Endometrium (tissue), 2 donors: ENCODE results near the gene IGSF3.
"Not testable (repeated sequence)": the region's sequence is repeated elsewhere in the genome, so short reads cannot be mapped to it uniquely, and the experiment has no call there.

Experiments used
- FAIRE-seq: peaks from 2 replicates; lab custom pipeline; 2012; peaks lifted over from hg19 to GRCh38; lab: Jason Lieb, UNC
- donor health status: control.
- donor health status: control.

IGSF3 gene

GRCh38 chr1:116574581-116575291, 92.8 kb downstream of the IGSF3 start:
- FAIRE-seq, result peak; percentile 23

GRCh38 chr1:116573431-116574095, 94.0 kb downstream of the IGSF3 start:
- FAIRE-seq, result no peak

GRCh38 chr1:116572771-116573430, 94.6 kb downstream of the IGSF3 start:
- no peak for FAIRE-seq

GRCh38 chr1:116572099-116572498, 95.4 kb downstream of the IGSF3 start:
- no peak for FAIRE-seq

GRCh38 chr1:116571215-116571919, 96.2 kb downstream of the IGSF3 start:
- no peak for FAIRE-seq

GRCh38 chr1:116570358-116571214, 96.9 kb downstream of the IGSF3 start, which contains the start of gene CD58:
Gene CD58 (minus strand): TSS chr1:116571026. CDS start chr1:116570972, 54 bp downstream.
- FAIRE-seq, result no peak

DNA sequence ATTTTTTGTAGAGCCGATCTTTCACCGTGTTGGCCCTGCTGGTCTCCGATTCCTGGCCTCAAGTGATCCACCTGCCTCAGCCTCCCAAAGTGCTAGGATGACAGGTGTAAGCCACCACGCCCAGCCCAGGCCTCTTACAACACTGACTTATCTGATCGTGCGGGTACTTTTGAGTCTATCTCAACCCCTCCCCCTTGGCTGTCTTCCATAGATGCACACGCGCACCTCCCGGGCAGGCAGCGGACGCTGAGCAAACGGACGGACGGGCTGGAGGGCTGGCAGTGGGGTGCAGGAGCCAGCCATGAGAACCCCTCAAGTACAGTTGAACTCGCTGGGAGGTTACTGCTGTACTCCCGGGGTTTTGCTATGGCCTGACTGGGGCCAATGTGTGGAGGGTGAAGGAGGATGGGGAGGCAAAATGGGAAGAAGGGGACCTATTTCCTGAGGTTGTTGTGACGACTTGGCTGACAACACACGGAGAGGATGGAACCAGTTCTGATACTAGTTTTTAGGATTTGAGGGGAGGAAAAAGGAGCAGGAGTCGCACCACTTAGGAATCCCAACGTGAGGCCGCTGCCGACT, 97.7 kb downstream of the IGSF3 start:
- FAIRE-seq, result no peak

DNA sequence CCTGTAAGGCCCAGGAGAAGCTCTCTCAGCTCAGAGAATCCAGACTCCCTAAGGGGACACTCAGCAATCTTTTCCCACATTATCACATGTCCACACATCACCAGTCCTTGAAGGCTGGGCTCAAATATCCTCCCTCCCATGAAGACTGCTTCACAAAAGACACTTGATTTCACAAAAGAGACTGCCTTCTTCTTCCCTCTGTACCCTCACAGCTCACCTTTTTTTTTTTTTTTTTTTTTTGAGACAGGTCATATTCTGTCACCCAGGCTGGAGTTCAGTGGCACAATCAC, 98.2 kb downstream of the IGSF3 start:
- no peak for FAIRE-seq

DNA sequence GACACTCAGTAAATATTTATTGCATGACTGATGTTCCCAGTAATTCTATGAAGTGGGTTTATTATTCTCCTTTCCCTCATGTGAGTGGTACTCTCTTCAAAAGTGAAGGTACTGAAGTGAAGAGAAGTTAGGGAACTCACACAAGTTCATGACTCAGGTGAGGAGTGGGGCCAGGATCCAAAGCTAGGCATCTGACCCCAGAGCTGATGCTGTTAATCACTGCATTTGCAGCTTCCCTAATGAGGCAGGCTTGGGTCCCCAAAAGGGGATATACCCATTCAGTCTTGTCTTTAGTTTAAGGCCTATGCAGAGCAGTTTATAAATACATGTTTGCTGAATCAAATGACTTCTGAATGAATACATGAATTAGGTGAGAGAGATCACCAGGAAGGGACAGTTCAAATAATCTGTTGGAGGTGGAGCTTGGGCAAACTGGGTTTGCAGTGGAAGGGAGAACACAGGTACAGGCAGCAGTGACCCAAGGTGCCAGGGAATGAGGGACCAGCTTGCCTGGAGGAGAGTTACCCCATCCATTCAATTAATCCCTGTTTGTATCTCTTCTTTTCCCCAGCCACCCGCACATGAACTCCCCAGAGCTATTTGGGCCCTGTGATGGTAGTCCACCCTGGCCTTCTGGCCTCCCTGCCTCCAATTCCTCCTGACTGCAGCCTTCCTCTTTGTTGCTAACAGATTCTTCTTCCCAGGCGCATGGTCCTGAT, 98.7 kb downstream of the IGSF3 start:
- FAIRE-seq, result no peak

DNA sequence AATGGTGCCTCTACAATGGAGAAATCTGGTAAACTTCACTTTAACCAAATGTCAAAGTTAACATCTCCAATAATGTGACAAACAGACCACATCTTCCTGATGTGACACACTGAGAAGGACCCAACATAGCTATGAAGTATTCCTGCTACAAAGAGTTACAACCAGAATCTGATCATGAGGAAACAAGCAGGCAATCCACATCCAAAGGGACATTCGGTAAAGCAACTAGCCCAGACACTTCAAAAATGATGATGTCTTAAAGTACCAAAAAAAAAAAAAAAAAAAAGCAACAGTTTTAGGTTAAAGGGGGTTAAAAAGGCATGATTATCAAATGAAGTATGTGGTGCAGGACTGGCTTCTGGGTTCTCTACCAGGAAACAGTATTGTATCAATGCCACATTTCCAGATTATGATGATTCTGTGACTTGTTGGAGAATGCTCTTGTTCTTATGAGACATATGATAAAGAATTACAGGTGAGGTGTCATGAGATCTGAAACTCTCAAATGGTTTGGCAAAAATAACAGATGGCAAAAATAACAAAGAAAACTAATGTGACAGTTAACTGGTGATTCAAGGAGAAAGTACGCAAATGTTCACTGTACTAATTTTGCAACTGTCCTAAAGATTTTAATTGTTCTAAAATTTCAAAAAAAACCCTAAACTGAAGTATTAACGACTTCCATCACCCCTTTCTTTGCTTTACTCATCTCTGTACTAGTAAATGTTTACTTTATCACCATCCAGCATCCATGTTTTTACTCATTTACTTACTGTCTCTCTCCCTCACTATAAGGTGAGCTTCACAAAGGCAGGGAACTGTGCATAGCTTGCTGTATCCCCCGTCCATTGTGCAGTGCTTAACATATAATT, 99.5 kb downstream of the IGSF3 start:
- no peak for FAIRE-seq

GRCh38 chr1:116565222-116565621, 102.3 kb downstream of the IGSF3 start:
- FAIRE-seq, result no peak

DNA sequence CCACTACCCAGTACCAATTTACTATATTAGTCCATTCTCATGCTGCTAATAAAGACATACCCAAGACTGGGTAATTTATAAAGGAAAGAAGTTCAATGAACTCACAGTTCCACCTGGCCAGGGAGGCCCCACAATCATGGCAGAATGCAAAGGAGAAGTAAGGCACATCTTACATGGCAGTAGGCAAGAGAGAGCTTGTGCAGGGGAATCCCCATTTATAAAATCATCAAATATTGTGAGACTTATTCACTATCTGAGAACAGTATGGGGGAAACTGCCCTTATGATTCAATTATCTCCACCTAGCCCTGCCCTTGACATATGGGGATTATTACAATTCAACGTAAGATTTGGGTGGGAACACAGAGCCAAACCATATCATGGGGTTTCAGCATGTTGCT, 103.1 kb downstream of the IGSF3 start:
- FAIRE-seq, result no peak

DNA sequence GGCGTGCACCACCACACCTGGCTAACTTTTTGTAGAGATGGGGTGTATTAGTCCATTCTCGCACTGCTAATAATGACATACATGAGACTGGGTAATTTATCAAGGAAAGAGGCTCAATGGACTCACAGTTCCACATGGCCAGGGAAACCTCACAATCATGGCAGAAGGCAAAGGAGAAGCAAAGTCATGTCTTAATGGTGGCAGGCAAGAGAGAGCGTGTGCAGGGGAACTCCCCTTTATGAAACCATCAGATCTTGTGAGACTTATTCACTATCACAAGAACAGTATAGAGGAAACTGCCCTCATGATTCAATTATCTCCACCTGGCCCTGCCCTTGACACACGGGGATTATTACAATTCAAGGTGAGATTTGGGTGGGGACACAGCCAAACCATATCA, 105.1 kb downstream of the IGSF3 start:
- not testable (repeated sequence) for FAIRE-seq

- no peak for FAIRE-seq
Measured at GRCh38 chr1:116561563-116561962, 106.0 kb downstream of the IGSF3 start.

GRCh38 chr1:116560704-116561490, 106.6 kb downstream of the IGSF3 start:
- FAIRE-seq, result no peak

DNA sequence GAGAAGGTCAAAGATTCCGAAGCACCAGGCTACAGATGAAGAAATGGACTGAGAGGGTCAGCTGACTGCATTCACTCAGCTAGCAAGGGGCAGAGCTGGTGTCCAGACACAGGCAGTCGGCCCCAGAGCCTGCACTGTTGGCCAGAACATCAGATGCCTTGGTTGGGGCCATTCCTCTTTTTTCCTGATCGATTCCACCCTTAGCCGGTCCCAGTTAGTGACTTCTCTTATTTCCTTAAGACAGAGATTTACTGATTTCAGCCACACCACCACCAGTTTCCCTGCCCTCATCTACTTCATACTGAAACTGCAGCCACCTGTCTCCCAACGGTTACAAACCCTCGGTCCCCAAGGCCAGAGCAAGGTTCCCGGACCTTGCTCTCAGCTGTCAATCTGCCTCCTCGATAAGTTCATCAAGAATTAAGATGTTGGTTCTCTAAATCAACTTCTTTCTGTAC, 108.2 kb downstream of the IGSF3 start:
- FAIRE-seq, result no peak

GRCh38 chr1:116558571-116558970, 109.0 kb downstream of the IGSF3 start:
- FAIRE-seq, result no peak

DNA sequence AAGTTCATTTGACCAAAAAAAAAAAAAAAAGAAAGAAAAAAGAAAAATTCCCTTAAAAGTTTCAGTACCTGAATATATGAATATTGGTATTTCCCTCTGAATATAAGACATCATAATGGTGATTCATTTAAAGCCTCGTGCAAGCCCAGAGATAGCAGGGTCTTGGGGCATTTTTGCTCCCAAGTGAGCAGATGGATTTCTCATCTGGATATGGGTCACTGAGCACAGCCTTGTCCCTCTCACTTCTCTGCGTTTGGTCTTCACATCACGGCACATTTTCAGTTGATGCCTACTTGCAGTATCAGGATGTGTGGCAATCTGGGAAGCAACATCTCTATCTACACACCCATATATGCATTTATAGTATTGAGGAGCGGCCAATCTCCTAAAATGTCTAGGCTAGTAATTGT, 109.4 kb downstream of the IGSF3 start:
- no peak for FAIRE-seq

DNA sequence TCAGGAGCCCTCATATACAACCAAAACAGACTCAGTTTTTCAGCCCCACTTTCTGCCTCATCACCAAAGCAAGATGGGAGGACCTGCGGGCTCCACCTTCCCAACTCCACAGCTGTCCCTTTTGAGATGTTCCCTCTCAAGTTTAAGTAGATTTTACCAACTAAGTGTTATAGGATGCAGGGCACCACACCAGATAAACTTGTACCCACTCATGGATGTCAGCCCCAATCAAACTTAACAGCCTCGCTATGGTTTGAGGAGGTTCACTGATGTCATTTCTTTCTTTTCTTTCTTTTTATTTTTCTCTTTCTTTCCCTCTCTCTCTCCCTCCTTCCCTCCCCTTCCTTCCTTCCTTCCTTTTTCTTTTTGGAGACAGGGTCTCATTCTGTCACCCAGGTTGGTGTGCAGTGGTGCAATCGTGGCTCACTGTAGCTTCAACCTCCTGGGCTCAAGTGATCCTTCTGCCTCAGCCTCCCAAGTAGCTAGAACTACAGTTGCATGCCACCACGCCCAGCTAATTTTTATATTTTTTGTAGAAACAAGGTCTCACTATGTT, 110.1 kb downstream of the IGSF3 start:
- no peak for FAIRE-seq
